ENCODE data around the gene SYT2.

Gene SYT2

DNA sequence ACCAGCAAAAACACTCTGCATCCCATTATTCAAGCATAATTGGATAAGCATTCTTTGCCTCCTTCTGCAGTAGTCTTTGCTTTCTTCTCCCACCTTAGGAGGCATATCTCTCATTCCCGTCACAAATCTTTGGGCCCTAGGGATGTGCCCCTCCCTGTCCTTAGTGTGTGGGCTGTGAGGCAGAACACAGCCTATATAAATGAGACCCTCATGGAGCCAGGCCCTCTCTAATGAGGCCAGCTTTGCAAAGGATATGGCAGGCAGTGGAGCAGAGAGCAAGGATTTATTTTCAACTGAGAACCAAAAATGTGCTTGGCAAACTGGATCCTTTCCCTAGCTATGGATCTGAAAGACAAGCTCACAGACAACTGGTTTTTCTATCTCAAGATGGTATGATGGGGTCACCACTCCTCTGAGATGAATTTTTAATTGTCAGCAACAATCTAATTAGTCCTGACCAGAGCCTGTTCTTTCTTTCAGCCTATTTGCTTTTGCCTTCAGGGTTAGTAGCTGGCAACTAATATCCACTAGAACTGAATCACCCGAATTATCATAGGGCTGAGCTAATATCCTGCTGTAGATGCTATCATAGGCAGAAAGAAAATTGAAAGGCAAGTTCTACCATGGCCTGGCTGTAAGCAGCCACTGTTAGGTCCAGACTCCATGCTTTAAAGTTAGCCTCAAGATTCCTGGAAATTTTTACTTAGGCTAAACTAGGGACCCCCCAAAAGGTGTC is 134.2 kb downstream of the SYT2 start:
- DNase-seq (ENCODE audit: low spot score), result no peak
- Mint-ChIP-seq H3K4me3 (no peak overlapping the region), H3K27me3 (ENCODE audit: low read depth) (no peaks in the 10 kb centered on the region), H3K9me3 (no peaks in the 10 kb centered on the region), H3K4me1 (ENCODE audit: low read depth) (no peaks in the 10 kb centered on the region), H3K27ac (no peak overlapping the region), H3K36me3 (ENCODE audit: low read depth) (peaks cover 2% of the 10 kb centered on the region)

DNA sequence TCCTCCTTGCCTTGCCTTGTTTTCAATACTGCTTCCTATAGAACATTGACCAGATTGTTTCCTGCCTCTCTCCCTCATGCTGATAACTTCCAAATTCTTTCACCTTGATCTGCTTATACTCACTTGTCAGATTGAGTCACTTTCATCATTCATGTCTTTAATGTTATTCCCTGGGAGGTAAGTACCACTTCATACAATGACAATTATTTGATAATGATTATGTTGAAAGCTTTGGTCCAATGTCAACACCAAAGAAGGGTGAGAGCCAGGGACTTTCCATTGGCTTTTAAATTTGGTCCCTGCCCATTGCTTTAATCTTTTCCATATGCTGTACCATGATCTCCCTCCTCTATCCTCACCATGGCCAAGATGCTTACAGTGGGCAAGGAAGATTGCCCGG is 137.4 kb downstream of the SYT2 start:
- DNase-seq (ENCODE audit: low spot score), result no peak
- Mint-ChIP-seq H3K36me3 (ENCODE audit: low read depth) (peaks cover 2% of the 10 kb centered on the region), H3K4me3 (no peak overlapping the region), H3K27me3 (ENCODE audit: low read depth) (no peaks in the 10 kb centered on the region), H3K9me3 (no peaks in the 10 kb centered on the region), H3K27ac (no peak overlapping the region), H3K4me1 (ENCODE audit: low read depth) (peaks cover 6% of the 10 kb centered on the region)

DNA sequence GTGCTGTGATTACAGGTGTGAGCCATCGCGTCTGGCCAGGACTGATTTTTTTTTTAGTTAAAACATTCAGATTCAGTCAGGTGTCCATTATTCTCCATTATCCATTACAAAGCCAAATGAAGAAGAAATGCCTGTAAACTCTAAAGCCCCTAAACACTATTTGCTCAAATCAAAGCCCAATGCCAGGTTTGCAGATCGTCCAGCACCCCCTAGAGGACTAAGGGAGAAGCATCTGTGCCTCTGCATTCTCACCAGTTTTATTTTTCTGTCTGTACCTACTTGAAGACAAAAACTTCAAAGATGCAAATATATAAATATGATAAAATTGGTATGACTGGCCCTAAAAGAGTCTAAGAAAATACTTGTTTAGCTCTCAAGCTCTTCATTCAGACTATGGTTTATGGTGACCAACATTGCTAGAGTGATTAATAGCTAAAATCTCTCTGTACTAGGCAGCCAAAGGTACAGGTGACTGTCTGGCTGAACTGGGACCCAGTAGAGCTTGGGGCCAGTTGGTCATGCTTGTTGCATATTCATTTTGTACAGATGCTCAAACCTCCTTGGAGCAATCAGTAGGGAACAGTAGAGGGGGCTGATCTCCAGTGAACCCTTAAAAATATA is 138.4 kb downstream of the SYT2 start:
- H3K4me3 Mint-ChIP-seq, result no peak overlapping the region
- peaks cover 13% of the 10 kb centered on the region for H3K4me1 Mint-ChIP-seq (ENCODE audit: low read depth)
- no peaks in the 10 kb centered on the region for H3K27me3 Mint-ChIP-seq (ENCODE audit: low read depth)
- H3K27ac Mint-ChIP-seq, result no peak overlapping the region
- peaks cover 2% of the 10 kb centered on the region for H3K36me3 Mint-ChIP-seq (ENCODE audit: low read depth)
- DNase-seq (ENCODE audit: low spot score), result no peak
- H3K9me3 Mint-ChIP-seq, result no peaks in the 10 kb centered on the region

DNA sequence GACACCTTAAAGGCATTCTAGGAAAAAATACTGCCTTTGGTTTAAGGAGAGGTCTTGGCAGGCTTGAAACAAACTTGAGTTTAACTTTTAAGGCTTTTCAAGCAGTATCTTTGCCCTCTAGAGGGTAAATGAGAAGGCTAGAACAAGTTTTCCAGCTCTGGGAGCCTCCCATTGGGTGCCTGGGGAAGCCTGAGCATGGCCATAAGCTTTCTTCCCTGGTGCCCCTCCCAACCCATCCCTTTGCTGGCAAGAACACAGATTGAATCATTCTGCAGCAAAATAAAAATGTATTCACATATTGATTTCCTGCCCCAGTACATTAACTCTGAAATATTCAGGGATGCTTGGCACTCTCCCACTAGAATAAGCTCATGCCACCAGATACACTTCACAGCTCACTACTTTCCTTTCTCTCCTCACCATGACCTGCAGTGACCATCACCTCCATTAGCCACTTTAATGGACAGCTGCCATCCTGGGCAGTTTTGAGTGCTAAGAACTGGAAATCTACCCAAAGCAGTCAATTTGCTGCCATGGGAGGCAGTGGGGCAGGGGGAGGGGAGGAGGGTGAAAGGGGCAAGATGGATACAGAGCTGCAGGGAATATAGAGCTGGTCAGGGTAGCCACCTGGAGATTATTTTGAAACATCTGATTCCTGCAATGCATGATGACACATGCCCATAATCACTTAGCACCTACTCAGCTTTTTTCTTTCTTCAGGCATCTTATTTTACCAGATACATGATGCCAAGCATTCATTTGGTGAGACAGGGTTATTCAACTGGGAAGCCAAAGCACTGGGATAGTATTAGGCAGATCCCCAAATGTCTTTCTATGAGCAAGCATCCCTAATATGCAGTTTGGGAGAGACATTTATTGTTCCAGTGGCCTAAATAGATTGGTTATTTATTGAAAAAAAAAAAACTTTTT is 140.6 kb downstream of the SYT2 start:
- DNase-seq (ENCODE audit: low spot score), result no peak
- Mint-ChIP-seq H3K27ac (no peak overlapping the region), H3K36me3 (ENCODE audit: low read depth) (peaks cover 2% of the 10 kb centered on the region), H3K9me3 (no peaks in the 10 kb centered on the region), H3K4me1 (ENCODE audit: low read depth) (peaks cover 21% of the 10 kb centered on the region), H3K27me3 (ENCODE audit: low read depth) (no peaks in the 10 kb centered on the region), H3K4me3 (no peak overlapping the region)

DNA sequence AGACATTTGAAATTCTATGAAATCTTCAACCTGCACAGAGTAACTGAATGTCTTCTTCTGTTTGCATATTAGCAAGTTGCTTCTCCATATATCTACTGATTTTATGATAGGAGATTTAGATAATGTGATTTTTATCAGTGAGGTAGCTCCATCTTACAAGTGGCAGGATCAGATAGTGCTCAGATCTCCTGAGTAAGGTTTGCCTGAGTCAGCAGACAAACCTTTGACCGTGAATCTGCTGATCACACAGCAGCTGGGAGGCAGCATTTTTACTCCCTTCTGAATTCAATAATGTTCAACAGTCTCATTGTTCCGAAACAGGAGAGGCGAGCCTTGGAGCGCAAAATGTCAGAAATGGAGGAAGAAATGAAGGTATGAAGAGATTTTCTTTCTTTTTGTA is 141.4 kb downstream of the SYT2 start:
- Mint-ChIP-seq H3K4me1 (ENCODE audit: low read depth) (peaks cover 21% of the 10 kb centered on the region), H3K27me3 (ENCODE audit: low read depth) (no peaks in the 10 kb centered on the region), H3K27ac (no peak overlapping the region), H3K4me3 (no peak overlapping the region), H3K9me3 (no peaks in the 10 kb centered on the region), H3K36me3 (ENCODE audit: low read depth) (peaks cover 2% of the 10 kb centered on the region)
- DNase-seq (ENCODE audit: low spot score), result no peak

DNA sequence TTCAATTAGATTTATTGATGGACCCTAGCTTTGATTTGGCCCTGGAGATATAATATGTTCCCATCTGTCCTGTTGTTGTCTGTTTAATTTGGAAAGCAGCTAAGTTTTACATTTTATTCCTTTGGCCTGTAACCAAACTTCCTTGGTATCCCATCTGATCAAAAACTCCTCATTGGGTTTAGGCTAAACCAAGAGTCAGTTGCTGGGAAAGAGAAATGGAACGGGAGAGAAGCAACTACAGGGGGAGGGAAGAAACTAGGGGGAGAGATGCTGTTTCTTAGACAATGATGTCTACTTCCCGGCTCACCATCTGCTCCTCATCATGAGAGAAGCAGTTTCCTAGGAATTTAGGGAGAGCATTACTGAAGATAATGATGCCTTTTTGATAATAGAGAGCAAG is 141.8 kb downstream of the SYT2 start:
- Mint-ChIP-seq H3K4me3 (no peak overlapping the region), H3K27me3 (ENCODE audit: low read depth) (no peaks in the 10 kb centered on the region), H3K4me1 (ENCODE audit: low read depth) (peaks cover 21% of the 10 kb centered on the region), H3K9me3 (no peaks in the 10 kb centered on the region), H3K36me3 (ENCODE audit: low read depth) (peaks cover 2% of the 10 kb centered on the region), H3K27ac (no peak overlapping the region)
- DNase-seq (ENCODE audit: low spot score), result no peak

DNA sequence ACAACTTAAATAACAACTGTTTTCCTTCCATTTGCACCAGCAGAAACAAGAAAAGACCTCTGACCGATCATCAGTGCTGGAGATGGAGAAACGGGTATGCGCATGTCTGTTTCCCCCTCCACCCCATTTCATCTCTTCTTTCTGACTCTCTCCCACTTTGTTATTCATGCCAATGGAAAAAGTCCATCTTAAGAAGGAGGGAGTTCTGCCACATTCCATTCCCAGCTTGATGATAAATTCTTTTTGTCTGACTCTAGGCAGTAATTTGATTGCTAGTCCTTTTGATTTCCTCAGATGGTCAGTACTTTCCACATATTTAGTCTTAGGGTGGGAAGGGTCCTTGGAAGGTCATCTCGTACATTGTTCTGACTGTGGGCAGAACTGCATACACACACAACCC is 142.5 kb downstream of the SYT2 start:
- no peak overlapping the region for H3K27ac Mint-ChIP-seq
- peaks cover 21% of the 10 kb centered on the region for H3K4me1 Mint-ChIP-seq (ENCODE audit: low read depth)
- no peak overlapping the region for H3K4me3 Mint-ChIP-seq
- peaks cover 2% of the 10 kb centered on the region for H3K36me3 Mint-ChIP-seq (ENCODE audit: low read depth)
- no peaks in the 10 kb centered on the region for H3K27me3 Mint-ChIP-seq (ENCODE audit: low read depth)
- no peak for DNase-seq (ENCODE audit: low spot score)
- H3K9me3 Mint-ChIP-seq, result no peaks in the 10 kb centered on the region

DNA sequence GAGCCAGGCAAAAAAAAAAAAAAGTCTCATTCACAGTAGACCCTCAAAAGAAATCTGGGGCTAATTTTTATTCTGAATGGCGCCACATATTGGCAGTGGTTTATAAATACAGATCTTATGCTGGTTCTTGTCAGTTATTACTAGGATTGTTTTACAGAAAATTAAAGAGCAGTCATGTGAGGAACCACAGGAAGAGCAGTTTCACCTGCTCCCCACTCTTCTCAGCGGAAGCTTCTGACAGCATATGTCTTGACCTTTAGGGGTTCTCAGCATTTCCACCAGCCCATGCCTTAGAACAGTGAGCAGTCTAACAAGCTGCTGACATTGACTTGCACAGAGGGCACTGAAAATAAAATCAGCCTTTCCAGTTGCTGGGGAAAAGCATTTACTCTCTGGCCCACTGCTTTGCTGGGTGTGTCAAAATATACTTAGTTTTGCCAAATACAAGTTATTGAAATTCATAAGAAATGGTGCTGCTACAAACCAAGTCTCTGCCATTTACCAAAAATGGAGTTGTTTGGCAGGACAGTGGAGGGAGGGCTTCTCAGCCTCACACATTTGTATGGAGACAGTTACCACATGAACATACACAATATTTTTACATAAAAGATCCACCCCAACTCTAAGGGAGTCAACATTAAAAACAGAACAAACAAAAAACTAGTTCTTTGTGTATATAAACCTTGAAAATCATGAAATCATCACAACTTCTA is 144.2 kb downstream of the SYT2 start:
- Mint-ChIP-seq H3K27ac (no peak overlapping the region), H3K27me3 (ENCODE audit: low read depth) (no peaks in the 10 kb centered on the region), H3K4me1 (ENCODE audit: low read depth) (peaks cover 26% of the 10 kb centered on the region), H3K9me3 (no peaks in the 10 kb centered on the region), H3K4me3 (no peak overlapping the region), H3K36me3 (ENCODE audit: low read depth) (peaks cover 2% of the 10 kb centered on the region)
- peak; percentile 16 for DNase-seq (ENCODE audit: low spot score)

DNA sequence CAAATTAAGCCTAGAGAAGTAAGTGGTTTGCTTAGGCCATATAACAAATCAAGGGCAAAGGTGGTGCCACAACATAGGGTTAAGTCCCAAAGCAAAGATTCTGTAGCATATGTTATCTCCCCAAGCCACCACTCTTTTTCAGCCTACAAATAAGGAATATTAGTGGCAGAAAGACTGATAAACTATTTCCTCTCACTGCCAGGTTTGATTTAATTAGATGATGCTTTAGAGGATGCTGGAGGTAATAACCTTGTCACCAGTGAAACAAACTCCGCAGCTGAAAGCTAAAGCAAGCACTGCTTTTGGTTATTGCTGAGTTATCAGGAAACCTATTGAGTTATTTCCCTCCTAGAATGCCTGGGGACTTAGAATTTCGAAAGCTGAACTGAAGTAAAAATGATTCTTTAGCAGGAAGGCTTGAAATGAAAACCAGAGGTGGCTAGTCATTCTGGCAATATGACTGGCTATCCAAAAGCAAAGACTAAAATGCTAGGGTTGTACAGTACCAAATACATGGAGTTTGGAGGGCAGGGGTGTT is 145.2 kb downstream of the SYT2 start:
- no peaks in the 10 kb centered on the region for H3K9me3 Mint-ChIP-seq
- H3K4me1 Mint-ChIP-seq (ENCODE audit: low read depth), result peaks cover 26% of the 10 kb centered on the region
- H3K27ac Mint-ChIP-seq, result no peak overlapping the region
- H3K27me3 Mint-ChIP-seq (ENCODE audit: low read depth), result no peaks in the 10 kb centered on the region
- DNase-seq (ENCODE audit: low spot score), result no peak
- peaks cover 2% of the 10 kb centered on the region for H3K36me3 Mint-ChIP-seq (ENCODE audit: low read depth)
- no peak overlapping the region for H3K4me3 Mint-ChIP-seq

DNA sequence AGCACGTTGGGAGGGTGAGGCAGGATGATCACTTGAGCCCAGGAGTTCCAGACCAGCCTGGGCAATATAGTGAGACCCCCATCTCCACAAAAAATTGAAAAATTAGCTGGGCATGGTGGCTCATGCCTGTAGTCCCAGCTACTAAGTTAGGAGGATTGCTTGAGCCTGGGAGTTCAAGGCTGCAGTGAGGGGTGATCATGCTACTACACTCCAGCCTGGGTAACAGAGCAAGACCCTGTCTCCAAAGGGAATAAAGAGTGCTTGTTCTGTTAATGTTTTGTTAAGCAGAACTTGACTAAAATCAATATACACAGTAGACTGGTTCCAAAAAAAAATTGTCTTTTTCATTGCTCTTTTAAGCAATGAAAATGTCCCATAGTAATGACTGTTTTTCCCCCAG is 146.4 kb downstream of the SYT2 start:
- Mint-ChIP-seq H3K27ac (no peak overlapping the region), H3K27me3 (ENCODE audit: low read depth) (peaks cover under 1% of the 10 kb centered on the region), H3K36me3 (ENCODE audit: low read depth) (peaks cover 2% of the 10 kb centered on the region), H3K9me3 (no peaks in the 10 kb centered on the region), H3K4me1 (ENCODE audit: low read depth) (peaks cover 25% of the 10 kb centered on the region), H3K4me3 (no peak overlapping the region)
- no peak for DNase-seq (ENCODE audit: low spot score)

DNA sequence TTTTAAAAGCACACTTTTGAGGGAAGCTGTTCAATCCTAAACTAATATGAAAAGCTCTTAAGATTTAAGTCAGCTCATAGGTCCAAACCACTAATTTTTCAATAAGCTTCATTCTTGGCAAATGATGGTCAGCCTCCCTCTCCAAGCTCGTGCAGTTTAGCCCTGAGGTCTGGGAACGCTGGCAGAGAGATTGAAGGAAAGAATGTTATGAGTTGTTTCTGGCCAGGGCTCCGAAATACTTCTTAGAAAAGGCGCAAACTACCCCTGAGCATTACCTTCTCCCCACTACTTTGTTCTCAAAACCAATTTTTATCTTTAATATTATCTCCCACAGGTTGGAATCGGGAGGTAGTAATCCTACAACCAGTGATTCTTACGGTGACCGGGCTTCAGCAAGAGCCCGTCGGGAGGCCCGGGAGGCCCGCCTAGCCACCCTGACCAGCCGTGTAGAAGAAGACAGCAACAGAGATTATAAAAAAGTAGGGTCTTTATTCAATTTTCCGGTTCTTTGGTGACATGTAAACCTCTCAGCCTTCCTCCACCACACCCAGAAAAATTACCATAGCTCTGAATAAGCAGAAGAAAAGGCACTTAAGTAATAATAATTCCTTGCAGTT is 147.7 kb downstream of the SYT2 start:
- Mint-ChIP-seq H3K4me1 (ENCODE audit: low read depth) (peaks cover 17% of the 10 kb centered on the region), H3K27me3 (ENCODE audit: low read depth) (peaks cover 2% of the 10 kb centered on the region), H3K9me3 (no peaks in the 10 kb centered on the region), H3K36me3 (ENCODE audit: low read depth) (no peaks in the 10 kb centered on the region), H3K27ac (no peak overlapping the region), H3K4me3 (no peak overlapping the region)
- DNase-seq (ENCODE audit: low spot score), result no peak

DNA sequence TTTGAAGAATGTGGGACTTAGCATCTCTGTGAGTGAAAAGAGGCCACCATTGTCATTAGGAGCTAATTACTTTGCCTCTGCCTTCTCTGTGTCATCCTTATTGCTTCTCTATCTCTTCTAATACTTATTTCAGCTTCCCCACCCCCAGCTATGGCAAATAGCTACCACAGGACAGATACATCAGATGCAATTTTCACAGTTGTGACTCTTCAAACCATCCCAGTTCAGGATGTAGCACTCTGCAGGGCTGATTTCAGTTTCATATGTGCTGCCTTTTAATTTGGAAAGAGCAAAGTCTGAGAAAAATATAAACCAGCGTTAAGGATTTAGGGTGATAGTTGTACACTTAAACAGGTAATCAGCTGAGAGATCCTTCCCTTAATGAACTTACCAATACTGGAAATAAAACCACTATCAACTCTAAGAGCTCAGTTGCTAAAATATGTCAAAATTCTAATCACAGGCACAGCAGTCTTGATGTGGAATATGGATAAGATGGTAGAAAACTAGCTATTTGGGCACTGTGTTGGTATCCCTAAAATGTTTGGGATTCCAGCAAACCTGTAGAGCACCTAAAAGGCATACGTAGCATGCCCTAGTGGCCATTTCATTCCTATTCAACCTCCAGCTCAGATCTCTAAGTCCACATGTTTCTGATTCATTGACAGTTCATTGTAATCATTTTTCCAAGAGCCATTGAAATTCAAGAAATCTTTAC is 148.4 kb downstream of the SYT2 start:
- no peak for DNase-seq (ENCODE audit: low spot score)
- Mint-ChIP-seq H3K9me3 (no peaks in the 10 kb centered on the region), H3K4me1 (ENCODE audit: low read depth) (peaks cover 13% of the 10 kb centered on the region), H3K27me3 (ENCODE audit: low read depth) (peaks cover 2% of the 10 kb centered on the region), H3K27ac (no peak overlapping the region), H3K4me3 (no peak overlapping the region), H3K36me3 (ENCODE audit: low read depth) (no peaks in the 10 kb centered on the region)

DNA sequence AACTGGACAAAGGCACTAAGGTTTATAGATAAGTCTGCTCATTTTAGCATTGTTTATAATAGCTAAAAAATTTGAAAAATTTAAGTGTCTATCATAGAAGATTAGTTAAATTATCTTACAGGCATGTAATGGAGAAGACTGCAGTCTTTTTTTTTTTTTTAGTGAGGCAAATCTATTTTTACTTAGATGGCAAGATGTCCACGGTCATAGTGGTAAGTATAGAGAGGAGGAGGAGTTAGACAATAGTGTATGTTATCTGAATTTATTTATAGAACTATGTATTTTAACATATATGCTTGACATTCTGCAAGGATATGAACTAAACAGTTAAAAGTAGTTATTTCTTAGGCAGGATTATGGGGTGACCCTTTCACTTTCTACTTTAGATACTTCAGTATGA is 149.0 kb downstream of the SYT2 start:
- Mint-ChIP-seq H3K27me3 (ENCODE audit: low read depth) (peaks cover 2% of the 10 kb centered on the region), H3K4me3 (no peak overlapping the region), H3K27ac (no peak overlapping the region), H3K4me1 (ENCODE audit: low read depth) (peaks cover 10% of the 10 kb centered on the region), H3K9me3 (no peaks in the 10 kb centered on the region), H3K36me3 (ENCODE audit: low read depth) (no peaks in the 10 kb centered on the region)
- DNase-seq (ENCODE audit: low spot score), result no peak
